GM19099 (cell line): Measurements from ENCODE around the gene C7.

Experiments used
- POLR2A ChIP-seq: IDR thresholded peaks from 3 replicates; pipeline ENCODE4 v1.6.1; 2011; ENCODE audit warnings: low read depth; ENCODE audit not compliant: insufficient read length; ENCODE audit errors: extremely low read depth

Gene C7

DNA sequence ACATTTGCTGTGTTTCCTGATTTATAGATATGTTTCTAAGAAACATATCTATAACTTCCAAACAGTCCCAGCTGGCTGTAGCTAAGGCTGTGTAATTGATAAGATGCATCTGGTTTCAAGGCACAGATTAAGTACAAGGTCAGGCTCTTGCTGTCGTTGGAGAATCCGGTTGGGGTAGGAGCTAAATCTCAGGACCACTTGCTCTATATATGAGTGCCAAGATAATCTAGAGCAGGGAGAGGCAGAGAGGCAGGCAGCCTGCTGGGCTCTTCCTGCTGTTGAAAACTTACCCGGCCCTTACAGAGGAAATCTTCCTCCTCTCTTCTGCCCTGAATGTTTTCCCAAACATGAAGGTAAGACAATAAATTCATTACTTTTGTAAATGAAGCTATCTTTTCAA, at the start of gene C7:
Gene C7, plus strand, starts transcription at position 234 of the 400 bp plus-strand sequence. Its CDS starts 114 bp downstream, at position 348.
- TF ChIP-seq POLR2A, result no peak

GRCh38 chr5:40860711-40861110, 48.6 kb upstream of the C7 start:
- TF ChIP-seq POLR2A, result no peak

DNA sequence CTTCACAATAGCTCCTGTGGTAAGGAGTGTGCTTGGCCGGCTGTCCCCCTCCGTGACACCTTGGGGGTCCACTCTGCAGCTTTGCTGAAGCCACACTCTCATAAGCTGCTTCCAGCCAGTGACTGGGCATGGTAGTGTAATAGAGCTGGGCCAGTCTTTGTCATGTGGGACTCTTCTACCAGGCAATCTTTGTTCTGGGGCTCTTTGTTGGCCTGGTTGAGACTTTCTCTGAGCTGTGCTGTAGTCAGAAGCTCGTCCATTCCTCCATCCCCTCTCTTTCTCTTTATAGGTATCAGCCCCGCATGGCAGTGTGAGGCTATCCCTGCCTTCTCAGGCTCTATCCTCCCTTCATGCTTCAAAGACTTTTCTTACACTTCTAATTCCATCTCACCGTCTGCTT, 42.5 kb upstream of the C7 start:
- TF ChIP-seq POLR2A, result no peak

GRCh38 chr5:40869384-40869783, 39.9 kb upstream of the C7 start:
- no peak for TF ChIP-seq POLR2A

DNA sequence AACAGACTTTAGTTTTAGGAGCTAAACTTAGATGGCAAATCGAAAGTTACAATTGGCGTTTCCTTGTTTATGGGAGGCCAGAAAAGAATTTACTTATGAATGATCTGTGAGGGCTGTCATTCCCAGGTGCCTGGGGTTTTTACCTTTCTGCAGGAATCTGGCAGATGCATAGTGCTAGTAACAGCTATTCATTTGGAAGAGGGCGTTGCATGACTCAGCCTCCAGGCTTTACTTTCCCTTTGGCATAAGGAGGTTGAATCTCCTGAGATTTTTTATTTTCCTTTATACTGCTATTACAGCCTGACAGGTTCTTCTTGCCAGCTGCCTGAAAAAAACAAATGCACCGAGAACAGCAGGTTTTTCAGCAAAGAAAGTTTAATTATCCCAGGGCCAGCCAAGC, 38.1 kb upstream of the C7 start:
- TF ChIP-seq POLR2A, result no peak

DNA sequence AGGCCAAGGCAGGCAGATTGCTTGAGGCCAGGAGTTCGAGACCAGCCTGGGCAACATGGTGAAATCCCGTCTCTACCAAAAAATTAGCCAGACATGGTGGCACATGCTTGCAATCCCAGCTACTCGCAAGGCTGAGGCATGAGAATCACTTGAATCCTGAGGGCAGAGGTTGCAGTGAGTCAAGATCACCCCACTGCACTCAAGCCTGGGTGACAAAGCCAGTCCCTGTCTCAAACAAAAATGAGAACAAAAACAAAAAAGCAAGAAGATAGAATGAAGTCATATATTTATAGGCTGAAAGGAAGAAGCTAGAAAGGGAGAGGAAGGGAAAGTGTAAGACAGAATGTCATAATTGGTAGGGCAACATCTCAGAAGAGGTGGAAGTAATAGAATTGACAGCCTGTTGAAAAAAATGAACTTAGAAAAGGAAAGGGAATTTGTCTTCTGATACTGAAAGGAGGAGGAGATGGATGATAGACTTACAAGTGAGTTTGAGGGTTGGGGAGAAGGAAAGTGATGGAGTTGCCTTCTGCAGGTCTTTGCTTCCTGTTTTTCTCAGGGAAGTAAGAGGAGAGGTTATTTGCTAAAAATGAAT, 35.9 kb upstream of the C7 start:
- TF ChIP-seq POLR2A, result no peak

DNA sequence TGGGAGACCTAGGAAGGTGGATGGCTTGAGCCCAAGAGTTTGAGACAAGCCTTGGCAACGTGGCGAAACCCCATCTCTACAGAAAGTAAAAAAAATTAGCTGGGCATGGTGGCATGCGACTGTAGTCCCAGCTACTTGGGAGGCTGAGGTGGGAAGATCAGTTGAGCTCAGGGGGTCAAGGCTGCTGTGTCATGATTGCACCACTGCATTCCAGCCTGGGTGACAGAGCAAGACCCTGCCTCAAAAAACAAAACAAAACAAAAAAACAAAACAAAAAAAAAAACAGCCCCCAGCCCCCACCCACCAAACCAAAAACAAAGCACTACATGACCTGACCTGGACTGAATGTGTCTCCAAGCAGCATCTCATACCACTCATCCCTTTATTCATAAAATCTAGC, 33.3 kb upstream of the C7 start:
- TF ChIP-seq POLR2A, result no peak

DNA sequence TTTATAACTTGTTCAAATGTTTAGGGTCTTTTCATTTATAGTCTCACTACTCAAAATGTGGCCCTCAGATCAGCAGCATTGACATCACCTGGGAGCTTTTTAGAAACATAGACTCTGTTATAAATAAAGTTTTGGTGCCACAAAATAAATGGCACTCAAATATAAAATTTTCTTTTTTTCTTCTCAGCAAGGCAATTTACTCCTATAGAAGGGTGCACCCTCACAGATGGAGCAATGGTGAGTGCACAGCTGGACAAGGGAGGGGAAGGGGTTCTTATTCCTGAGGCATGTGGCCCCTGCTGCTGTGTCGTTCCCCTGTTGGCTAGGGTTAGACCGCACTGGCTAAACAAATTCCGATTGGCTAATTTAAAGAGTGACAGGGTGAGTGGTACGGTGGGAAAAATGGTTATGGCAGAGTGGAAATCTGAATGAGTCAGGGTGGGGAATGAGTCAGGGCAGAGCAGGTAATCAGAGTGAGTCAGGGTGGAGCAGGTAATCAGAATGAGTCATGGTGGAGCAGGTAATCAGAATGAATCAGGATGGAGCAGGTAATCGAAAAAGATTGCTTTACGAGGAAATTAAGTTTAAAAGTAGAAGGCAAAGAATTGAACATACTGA, 31.8 kb upstream of the C7 start:
- TF ChIP-seq POLR2A, result no peak

- TF ChIP-seq POLR2A, result no peak
Observed at GRCh38 chr5:40879163-40879942, 29.9 kb upstream of the C7 start.

DNA sequence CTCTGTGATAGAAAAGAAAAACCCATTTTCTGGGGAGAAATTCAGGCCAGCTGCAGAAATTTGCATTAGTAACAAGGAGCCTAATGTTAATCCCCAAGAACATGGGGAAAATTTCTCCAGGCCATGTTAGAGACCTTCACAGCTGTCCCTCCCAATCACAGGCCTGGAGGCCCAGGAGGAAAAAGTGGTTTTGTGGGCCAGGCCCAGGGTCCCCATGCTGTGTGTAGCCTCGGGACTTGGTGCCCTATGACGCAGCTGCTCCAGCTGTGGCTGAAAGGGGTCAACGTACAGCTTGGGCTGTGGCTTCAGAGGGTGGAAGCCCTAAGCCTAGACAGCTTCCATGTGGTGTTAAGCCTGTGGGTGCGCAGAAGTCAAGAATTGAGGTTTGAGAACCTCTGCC, 27.0 kb upstream of the C7 start:
- TF ChIP-seq POLR2A, result no peak

DNA sequence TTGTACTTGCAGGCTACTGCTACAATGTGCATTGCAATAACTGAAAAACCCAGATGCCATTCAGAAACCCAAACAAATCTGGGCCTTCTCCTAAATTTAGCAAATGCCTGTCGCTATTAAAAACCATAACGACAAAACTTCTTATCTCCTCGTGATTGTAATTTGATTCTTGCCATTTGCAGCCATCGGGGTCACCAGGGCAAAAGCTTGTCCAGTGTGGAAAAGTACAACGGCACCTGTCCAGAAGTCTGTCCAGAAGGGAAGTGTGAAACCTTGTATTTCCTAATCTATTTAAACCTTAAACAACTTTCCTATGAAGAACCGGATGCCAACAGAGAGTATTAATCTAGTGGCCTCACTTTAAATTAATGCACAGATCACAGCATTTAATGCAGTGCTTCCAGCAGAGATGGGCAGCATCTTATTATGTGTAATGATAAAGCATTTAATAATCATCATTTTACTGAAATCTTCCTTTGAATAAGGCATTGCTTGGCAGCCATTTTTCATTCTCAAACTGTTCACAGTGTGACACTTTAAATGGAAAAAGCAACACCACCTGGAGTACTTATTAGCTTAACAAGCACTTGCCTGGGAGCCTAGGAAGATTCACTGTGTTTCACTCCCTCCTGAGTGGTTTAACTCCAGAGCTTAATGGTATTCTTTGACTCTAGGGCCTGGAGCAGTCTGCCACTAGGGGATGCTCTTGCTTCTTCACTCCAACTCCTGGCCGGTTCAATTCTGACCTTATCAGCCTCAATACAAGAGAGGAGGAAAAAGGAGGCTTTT, 4.9 kb upstream of the C7 start:
- TF ChIP-seq POLR2A, result no peak

- no peak for TF ChIP-seq POLR2A
Observed at GRCh38 chr5:40904994-40905306, 4.3 kb upstream of the C7 start.

GRCh38 chr5:40906351-40906751, 2.9 kb upstream of the C7 start:
- no peak for TF ChIP-seq POLR2A

GRCh38 chr5:40909723-40910122, 426 bp downstream of the C7 start:
- TF ChIP-seq POLR2A, result no peak

GRCh38 chr5:40911266-40911665, 2.0 kb downstream of the C7 start:
- no peak for TF ChIP-seq POLR2A
